Measurements from ENCODE around the gene DLEC1.

The DLEC1 gene

GRCh38 chr3:38110314-38111050 is 71.5 kb downstream of the DLEC1 start:
- DNase-seq = no peak

GRCh38 chr3:38111201-38111600 is 72.2 kb downstream of the DLEC1 start:
- DNase-seq = no peak

GRCh38 chr3:38111696-38112377 is 72.8 kb downstream of the DLEC1 start:
- DNase-seq = no peak

GRCh38 chr3:38112378-38112761 is 73.4 kb downstream of the DLEC1 start:
- DNase-seq = no peak

GRCh38 chr3:38114052-38114874 is 75.3 kb downstream of the DLEC1 start:
- no peak for DNase-seq

GRCh38 chr3:38114875-38115644 is 76.1 kb downstream of the DLEC1 start:
- no peak for DNase-seq

- DNase-seq = no peak
These were observed 76.8 kb downstream of the DLEC1 start for GRCh38 chr3:38115645-38116427.

GRCh38 chr3:38116471-38117162 is 77.6 kb downstream of the DLEC1 start:
- DNase-seq = no peak

- DNase-seq = no peak
These were observed 78.2 kb downstream of the DLEC1 start for GRCh38 chr3:38117163-38117716.

- peak; percentile 50 to 77 (median 63) for DNase-seq
These were observed 78.9 kb downstream of the DLEC1 start for GRCh38 chr3:38117748-38118420.

GRCh38 chr3:38118421-38119247 is 79.6 kb downstream of the DLEC1 start:
- DNase-seq = no peak

GRCh38 chr3:38119248-38119544 is 80.2 kb downstream of the DLEC1 start:
- DNase-seq = no peak

GRCh38 chr3:38119821-38120692 is 81.0 kb downstream of the DLEC1 start:
- no peak for DNase-seq

GRCh38 chr3:38120693-38121450 is 81.9 kb downstream of the DLEC1 start:
- DNase-seq = no peak

GRCh38 chr3:38121451-38121831 is 82.4 kb downstream of the DLEC1 start:
- DNase-seq = no peak

- DNase-seq = no peak
These were observed 82.9 kb downstream of the DLEC1 start for GRCh38 chr3:38121832-38122461.

GRCh38 chr3:38122712-38123290 is 83.8 kb downstream of the DLEC1 start:
- DNase-seq = no peak

Data from stimulated activated naive CD4-positive, alpha-beta T cell (primary cell).